Liver (tissue), 9 donors: ENCODE results near the gene RASL10A. TPM values are rescaled to one million over a fixed set of nuclear protein-coding genes. Genes with fewer than 3 reads are reported as not detected.

Experiments used
- DNase-seq: peaks from one replicate; pipeline ENCODE4 v3.0.0-alpha.2; 2017; ENCODE audit warnings: low spot score
- H3K27ac ChIP-seq, 2 donors: one replicate each; pipeline ENCODE4 v1.7.0; 2013; ENCODE audit warnings: inconsistent platforms in 2 of 2, low read length in 2 of 2, control low read depth in 1 of 2, low read depth in 1 of 2, mild to moderate bottlenecking in 1 of 2
- H3K27me3 ChIP-seq, 4 donors: one replicate each; pipeline versions ENCODE4 v1.6.1 to v1.7.0; 2013; ENCODE audit warnings: low read length in 3 of 4, inconsistent platforms in 1 of 4, mild to moderate bottlenecking in 1 of 4, moderate library complexity in 1 of 4; ENCODE audit not compliant: control insufficient read depth in 4 of 4, insufficient read depth in 4 of 4
- H3K36me3 ChIP-seq, 4 donors: one replicate each; pipeline versions ENCODE4 v1.6.1 to v1.7.0; 2013; ENCODE audit warnings: low read length in 3 of 4, mild to moderate bottlenecking in 3 of 4, low read depth in 1 of 4, moderate library complexity in 1 of 4; ENCODE audit not compliant: control insufficient read depth in 4 of 4, insufficient read depth in 3 of 4
- H3K4me1 ChIP-seq, 4 donors: one replicate each; pipeline versions ENCODE4 v1.6.1 to v1.7.0; 2013; ENCODE audit warnings: low read length in 3 of 4, mild to moderate bottlenecking in 3 of 4, moderate library complexity in 1 of 4; ENCODE audit not compliant: control insufficient read depth in 4 of 4, insufficient read depth in 4 of 4
- H3K4me3 ChIP-seq, 3 donors: one replicate each; pipeline versions ENCODE4 v1.6.1 to v1.7.0; 2013; ENCODE audit warnings: low read length in 3 of 3, control low read depth in 1 of 3, low read depth in 1 of 3, mild to moderate bottlenecking in 1 of 3
- H3K9ac ChIP-seq, 2 donors: one replicate each; pipeline ENCODE4 v1.7.0; 2013; ENCODE audit warnings: low read length in 2 of 2, mild to moderate bottlenecking in 2 of 2, moderate library complexity in 2 of 2, control low read depth in 1 of 2, low read depth in 1 of 2
- H3K9me3 ChIP-seq, 4 donors: one replicate each; pipeline versions ENCODE4 v1.6.1 to v1.7.0; 2013; ENCODE audit warnings: low read length in 3 of 4; ENCODE audit not compliant: control insufficient read depth in 4 of 4
- ATF3 ChIP-seq: IDR thresholded peaks from 2 replicates; pipeline ENCODE4 v1.6.1; 2016; ENCODE audit warnings: antibody characterized with exemption
- FOXA2 ChIP-seq: IDR thresholded peaks from 2 replicates; pipeline ENCODE4 v1.6.1; 2016; ENCODE audit warnings: antibody characterized with exemption
- GABPA ChIP-seq, 2 donors: IDR thresholded peaks in 1 of 2; conservative IDR thresholded peaks in 1 of 2; 2 replicates each; pipeline ENCODE4 v1.6.1; 2016; ENCODE audit warnings: antibody characterized with exemption in 2 of 2, mild to moderate bottlenecking in 1 of 2, moderate library complexity in 1 of 2
- HNF4A ChIP-seq, 2 donors: conservative IDR thresholded peaks; 2 replicates each; pipeline ENCODE4 v1.6.1; 2016; ENCODE audit warnings: antibody characterized with exemption in 2 of 2, mild to moderate bottlenecking in 2 of 2
- HNF4G ChIP-seq: IDR thresholded peaks from 2 replicates; pipeline ENCODE4 v1.6.1; 2016; ENCODE audit warnings: antibody characterized with exemption
- JUND ChIP-seq, 2 donors: IDR thresholded peaks; 2 replicates each; pipeline ENCODE4 v1.6.1; 2016; ENCODE audit warnings: antibody characterized with exemption in 2 of 2
- MAX ChIP-seq: IDR thresholded peaks from 2 replicates; pipeline ENCODE4 v1.6.1; 2016; ENCODE audit warnings: antibody characterized with exemption
- SP1 ChIP-seq: IDR thresholded peaks from 2 replicates; pipeline ENCODE4 v1.6.1; 2018; ENCODE audit warnings: antibody characterized with exemption, mild to moderate bottlenecking
- WGBS: extraction: QIAGEN DNeasy Blood & Tissue Kit; methylation state at CpG from one replicate; pipeline ENCODE4 v1.1.7; 2013; 5-methylcytosine and 5-hydroxymethylcytosine counted together
- polyA plus RNA-seq, 2 donors: library from polyadenylated mRNA; stranded (reverse) in 1 of 2; unstranded in 1 of 2; fragments of 200-250 nt in 1 of 2; fragments of >200 nt in 1 of 2; fragmentation: Nextera tagmentation in 1 of 2; extraction: Ambion mirVana in 1 of 2; gene quantifications; one replicate each; pipeline versions ENCODE4 v1.2.1 to v1.2.3, GENCODE V29; 2013 to 2015
- total RNA-seq, 2 donors: library from RNA; depleted of rRNA; stranded (reverse); fragments of >200 nt; gene quantifications; one replicate each; pipeline ENCODE4 v1.2.3, GENCODE V29; 2014
- TF ChIP-seq, protein P1 (sequence below): fragments of 150-350 bp; IDR thresholded peaks from 2 replicates; pipeline ENCODE4 v1.5.1; 2017; ENCODE audit warnings: improper control_type of control experiment, low read depth, low read length; ENCODE audit not compliant: missing input control
- TF ChIP-seq, protein P2 (sequence below): IDR thresholded peaks from 2 replicates; pipeline ENCODE4 v1.6.1; 2016; ENCODE audit warnings: antibody characterized with exemption, mild to moderate bottlenecking
- TF ChIP-seq, protein P3 (sequence below): IDR thresholded peaks from 2 replicates; pipeline ENCODE4 v1.6.1; 2016; ENCODE audit warnings: antibody characterized with exemption
- donor health status: healthy.
- donor health status: healthy.
- donor health status: healthy.
- donor health status: healthy.
- donor health status: healthy.

RASL10A gene
- total and polyA plus RNA-seq, 4 donors: 0.10 to 0.79 (median 0.47) TPM

GRCh38 chr22:29288837-29289236, 26.7 kb downstream of the RASL10A start:
- Histone ChIP-seq H3K4me3 (no peak overlapping the region), H3K9ac (no peak overlapping the region), H3K27ac (no peak overlapping the region), H3K9me3 (no peaks in the 10 kb centered on the region), H3K27me3 (no peaks in the 10 kb centered on the region), H3K36me3 (peaks cover 25 to 85% (median 83%) of the 10 kb centered on the region in 4 donors), H3K4me1 (no peaks in the 10 kb centered on the region)
- TF ChIP-seq JUND (IDR thresholded peaks at IDR 0.05): no peak
- no peak for TF ChIP-seq ATF3
- no peak for TF ChIP-seq FOXA2
- TF ChIP-seq HNF4G: no peak
- DNase-seq: no peak
- 71% methylated on average over 2 of the region's 2 CpGs for whole genome bisulfite sequencing

DNA sequence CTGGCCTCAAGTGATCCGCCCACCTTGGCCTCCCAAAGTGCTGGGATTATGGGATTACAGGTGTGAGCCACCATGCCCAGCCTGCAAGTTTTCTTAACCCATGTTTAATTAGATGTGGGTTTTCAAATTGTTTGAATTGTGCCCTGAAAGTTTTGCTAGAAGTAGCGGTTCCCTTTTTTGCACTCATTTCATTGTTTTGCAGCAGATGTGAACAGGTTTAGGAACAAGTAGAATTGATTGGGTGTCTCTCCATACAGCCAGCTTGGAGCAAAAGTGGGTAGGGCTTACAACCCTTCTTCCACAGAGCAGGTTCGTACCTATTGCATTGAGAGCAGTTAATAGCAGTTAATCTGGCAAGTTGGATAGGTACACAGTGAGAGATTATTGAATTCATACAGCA, 31.3 kb downstream of the RASL10A start:
- no peak for TF ChIP-seq SP1
- no peak for TF ChIP-seq FOXA2
- TF ChIP-seq, protein P1, sequence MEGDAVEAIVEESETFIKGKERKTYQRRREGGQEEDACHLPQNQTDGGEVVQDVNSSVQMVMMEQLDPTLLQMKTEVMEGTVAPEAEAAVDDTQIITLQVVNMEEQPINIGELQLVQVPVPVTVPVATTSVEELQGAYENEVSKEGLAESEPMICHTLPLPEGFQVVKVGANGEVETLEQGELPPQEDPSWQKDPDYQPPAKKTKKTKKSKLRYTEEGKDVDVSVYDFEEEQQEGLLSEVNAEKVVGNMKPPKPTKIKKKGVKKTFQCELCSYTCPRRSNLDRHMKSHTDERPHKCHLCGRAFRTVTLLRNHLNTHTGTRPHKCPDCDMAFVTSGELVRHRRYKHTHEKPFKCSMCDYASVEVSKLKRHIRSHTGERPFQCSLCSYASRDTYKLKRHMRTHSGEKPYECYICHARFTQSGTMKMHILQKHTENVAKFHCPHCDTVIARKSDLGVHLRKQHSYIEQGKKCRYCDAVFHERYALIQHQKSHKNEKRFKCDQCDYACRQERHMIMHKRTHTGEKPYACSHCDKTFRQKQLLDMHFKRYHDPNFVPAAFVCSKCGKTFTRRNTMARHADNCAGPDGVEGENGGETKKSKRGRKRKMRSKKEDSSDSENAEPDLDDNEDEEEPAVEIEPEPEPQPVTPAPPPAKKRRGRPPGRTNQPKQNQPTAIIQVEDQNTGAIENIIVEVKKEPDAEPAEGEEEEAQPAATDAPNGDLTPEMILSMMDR: no peak
- no peak for TF ChIP-seq HNF4A (conservative IDR thresholded peaks at IDR 0.05)
- TF ChIP-seq, protein P2, sequence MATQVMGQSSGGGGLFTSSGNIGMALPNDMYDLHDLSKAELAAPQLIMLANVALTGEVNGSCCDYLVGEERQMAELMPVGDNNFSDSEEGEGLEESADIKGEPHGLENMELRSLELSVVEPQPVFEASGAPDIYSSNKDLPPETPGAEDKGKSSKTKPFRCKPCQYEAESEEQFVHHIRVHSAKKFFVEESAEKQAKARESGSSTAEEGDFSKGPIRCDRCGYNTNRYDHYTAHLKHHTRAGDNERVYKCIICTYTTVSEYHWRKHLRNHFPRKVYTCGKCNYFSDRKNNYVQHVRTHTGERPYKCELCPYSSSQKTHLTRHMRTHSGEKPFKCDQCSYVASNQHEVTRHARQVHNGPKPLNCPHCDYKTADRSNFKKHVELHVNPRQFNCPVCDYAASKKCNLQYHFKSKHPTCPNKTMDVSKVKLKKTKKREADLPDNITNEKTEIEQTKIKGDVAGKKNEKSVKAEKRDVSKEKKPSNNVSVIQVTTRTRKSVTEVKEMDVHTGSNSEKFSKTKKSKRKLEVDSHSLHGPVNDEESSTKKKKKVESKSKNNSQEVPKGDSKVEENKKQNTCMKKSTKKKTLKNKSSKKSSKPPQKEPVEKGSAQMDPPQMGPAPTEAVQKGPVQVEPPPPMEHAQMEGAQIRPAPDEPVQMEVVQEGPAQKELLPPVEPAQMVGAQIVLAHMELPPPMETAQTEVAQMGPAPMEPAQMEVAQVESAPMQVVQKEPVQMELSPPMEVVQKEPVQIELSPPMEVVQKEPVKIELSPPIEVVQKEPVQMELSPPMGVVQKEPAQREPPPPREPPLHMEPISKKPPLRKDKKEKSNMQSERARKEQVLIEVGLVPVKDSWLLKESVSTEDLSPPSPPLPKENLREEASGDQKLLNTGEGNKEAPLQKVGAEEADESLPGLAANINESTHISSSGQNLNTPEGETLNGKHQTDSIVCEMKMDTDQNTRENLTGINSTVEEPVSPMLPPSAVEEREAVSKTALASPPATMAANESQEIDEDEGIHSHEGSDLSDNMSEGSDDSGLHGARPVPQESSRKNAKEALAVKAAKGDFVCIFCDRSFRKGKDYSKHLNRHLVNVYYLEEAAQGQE: no peak
- no peak for TF ChIP-seq MAX
- no peak for TF ChIP-seq GABPA (IDR thresholded peaks at IDR 0.05 in 1 of 2, conservative IDR thresholded peaks at IDR 0.05 in 1 of 2)
- TF ChIP-seq HNF4G: no peak
- TF ChIP-seq JUND (IDR thresholded peaks at IDR 0.05): no peak
- TF ChIP-seq, protein P3, sequence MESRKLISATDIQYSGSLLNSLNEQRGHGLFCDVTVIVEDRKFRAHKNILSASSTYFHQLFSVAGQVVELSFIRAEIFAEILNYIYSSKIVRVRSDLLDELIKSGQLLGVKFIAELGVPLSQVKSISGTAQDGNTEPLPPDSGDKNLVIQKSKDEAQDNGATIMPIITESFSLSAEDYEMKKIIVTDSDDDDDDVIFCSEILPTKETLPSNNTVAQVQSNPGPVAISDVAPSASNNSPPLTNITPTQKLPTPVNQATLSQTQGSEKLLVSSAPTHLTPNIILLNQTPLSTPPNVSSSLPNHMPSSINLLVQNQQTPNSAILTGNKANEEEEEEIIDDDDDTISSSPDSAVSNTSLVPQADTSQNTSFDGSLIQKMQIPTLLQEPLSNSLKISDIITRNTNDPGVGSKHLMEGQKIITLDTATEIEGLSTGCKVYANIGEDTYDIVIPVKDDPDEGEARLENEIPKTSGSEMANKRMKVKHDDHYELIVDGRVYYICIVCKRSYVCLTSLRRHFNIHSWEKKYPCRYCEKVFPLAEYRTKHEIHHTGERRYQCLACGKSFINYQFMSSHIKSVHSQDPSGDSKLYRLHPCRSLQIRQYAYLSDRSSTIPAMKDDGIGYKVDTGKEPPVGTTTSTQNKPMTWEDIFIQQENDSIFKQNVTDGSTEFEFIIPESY: no peak
- Histone ChIP-seq H3K9me3 (no peaks in the 10 kb centered on the region), H3K27me3 (no peaks in the 10 kb centered on the region), H3K9ac (no peak overlapping the region), H3K4me3 (no peak overlapping the region), H3K4me1 (no peaks in the 10 kb centered on the region), H3K36me3 (peaks cover 17 to 80% (median 71%) of the 10 kb centered on the region in 4 donors), H3K27ac (no peak overlapping the region)
- 94% methylated on average over 3 of the region's 3 CpGs for WGBS
- DNase-seq: no peak
